SK-N-SH treated with all-trans-retinoic acid at 6 μM for 48 hours (cell line): Measurements from ENCODE around the gene COL25A1.

ENCODE experiments used
- PATZ1 ChIP-seq: fragments of 250-450 bp; sonication (Bioruptor Pico); IDR thresholded peaks from 2 replicates; pipeline ENCODE4 v1.8.0; 2020; ENCODE audit warnings: mild to moderate bottlenecking, moderate library complexity, borderline replicate concordance
- TOX ChIP-seq: fragments of 250-450 bp; sonication (Bioruptor Pico); IDR thresholded peaks from 2 replicates; pipeline ENCODE4 v1.8.0; 2021; ENCODE audit warnings: mild to moderate bottlenecking, moderate library complexity, borderline replicate concordance
- ZFP3 ChIP-seq: fragments of 250-450 bp; sonication (Bioruptor Pico); IDR thresholded peaks from 2 replicates; pipeline ENCODE4 v1.5.0; 2020; ENCODE audit warnings: mild to moderate bottlenecking, moderate library complexity

- TF ChIP-seq TOX (CRISPR knock-in tag) (no peak), PATZ1 (no peak), ZFP3 (no peak)
Observed at GRCh38 chr4:109033993-109034392, 268.5 kb downstream of the COL25A1 start.
